H1 (cell line): Measurements from ENCODE around the gene GP1BB.

Experiments used
- ATF3 ChIP-seq: IDR thresholded peaks from 2 replicates; pipeline ENCODE4 v1.6.1; 2011; ENCODE audit warnings: low read depth, mild to moderate bottlenecking, low read length; ENCODE audit not compliant: insufficient read depth
- CEBPB ChIP-seq: IDR thresholded peaks from 2 replicates; pipeline ENCODE4 v1.6.1; 2012; ENCODE audit warnings: low read depth, low read length
- CTCF ChIP-seq, 3 experiments: IDR thresholded peaks; 1 replicate in 2 of 3; 2 replicates in 1 of 3; pipeline versions ENCODE4 v1.5.1 to v1.6.1; 2011; ENCODE audit warnings: low read length in 3 of 3, mild to moderate bottlenecking in 3 of 3, inconsistent platforms in 2 of 3, low read depth in 1 of 3, moderate library complexity in 1 of 3; ENCODE audit not compliant: insufficient read depth in 1 of 3; ENCODE audit errors: control extremely low read depth in 1 of 3
- FOSL1 ChIP-seq: IDR thresholded peaks from 2 replicates; pipeline ENCODE4 v1.6.1; 2011; ENCODE audit warnings: mild to moderate bottlenecking, low read depth, low read length, moderate library complexity; ENCODE audit not compliant: insufficient read depth
- JUN ChIP-seq: IDR thresholded peaks from 2 replicates; pipeline ENCODE4 v1.6.1; 2011; ENCODE audit warnings: low read depth, mild to moderate bottlenecking, improper control_type of control experiment, low read length
- MAX ChIP-seq: IDR thresholded peaks from 2 replicates; pipeline ENCODE4 v1.6.1; 2012; ENCODE audit warnings: inconsistent platforms
- NRF1 ChIP-seq: IDR thresholded peaks from 2 replicates; pipeline ENCODE4 v1.6.1; 2011; ENCODE audit warnings: mild to moderate bottlenecking, low read depth, low read length, improper control_type of control experiment
- POLR2A ChIP-seq, 2 experiments: IDR thresholded peaks; 1 replicate in 1 of 2; 2 replicates in 1 of 2; pipeline ENCODE4 v1.6.1; 2011; ENCODE audit warnings: low read depth in 2 of 2, low read length in 2 of 2, mild to moderate bottlenecking in 2 of 2; ENCODE audit errors: control extremely low read depth in 1 of 2
- RAD21 ChIP-seq, 2 experiments: IDR thresholded peaks in 1 of 2; conservative IDR thresholded peaks in 1 of 2; 2 replicates each; pipeline ENCODE4 v1.6.1; 2011; ENCODE audit warnings: low read depth in 2 of 2, low read length in 2 of 2, improper control_type of control experiment in 1 of 2, inconsistent platforms in 1 of 2, mild to moderate bottlenecking in 1 of 2, moderate library complexity in 1 of 2

- TF ChIP-seq CTCF (IDR thresholded peaks at IDR 0.05; ENCODE audit: control extremely low read depth in 1 of 3, insufficient read depth in 1 of 3, low read depth in 1 of 3, low read length in 3 of 3): no peak
- TF ChIP-seq MAX: no peak
- TF ChIP-seq ATF3: no peak
- no peak for TF ChIP-seq POLR2A (IDR thresholded peaks at IDR 0.05; ENCODE audit: control extremely low read depth in 1 of 2, low read depth in 2 of 2, low read length in 2 of 2)
- no peak for TF ChIP-seq RAD21 (IDR thresholded peaks at IDR 0.05 in 1 of 2, conservative IDR thresholded peaks at IDR 0.05 in 1 of 2; ENCODE audit: low read depth in 2 of 2, low read length in 2 of 2)
- TF ChIP-seq CEBPB: no peak
- TF ChIP-seq NRF1: no peak
- TF ChIP-seq FOSL1: no peak
- no peak for TF ChIP-seq JUN
Observed at GRCh38 chr22:19686946-19687345, 36.4 kb upstream of the GP1BB start.
